Testis (tissue), 3 donors: Measurements from ENCODE around the gene ABCF2. TPM values are rescaled to one million over a fixed set of nuclear protein-coding genes. Genes with fewer than 3 reads are reported as not detected.

Experiments
- DNase-seq: peaks from one replicate; pipeline ENCODE4 v3.0.0-alpha.2; 2019
- H3K27ac ChIP-seq, 2 donors: fragments of 200-600 bp; sonication (generic); one replicate each; pipeline ENCODE4 v1.5.1; 2019
- H3K27me3 ChIP-seq: fragments of 200-600 bp; sonication (generic); one replicate; pipeline ENCODE4 v1.5.1; 2019
- H3K36me3 ChIP-seq: fragments of 200-600 bp; sonication (generic); one replicate; pipeline ENCODE4 v1.5.1; 2017; ENCODE audit warnings: low read depth; ENCODE audit errors: missing control alignments
- H3K4me1 ChIP-seq: fragments of 200-600 bp; sonication (generic); one replicate; pipeline ENCODE4 v1.5.1; 2019
- H3K4me3 ChIP-seq, 2 donors: fragments of 200-600 bp; sonication (generic); one replicate each; pipeline ENCODE4 v1.5.1; 2017 to 2019
- H3K9me3 ChIP-seq: fragments of 200-600 bp; sonication (generic); one replicate; pipeline ENCODE4 v1.5.1; 2017
- CTCF ChIP-seq, 3 experiments: fragments of 450-650 bp in 2 of 3; fragments of 200-600 bp in 1 of 3; sonication (generic) in 1 of 3; IDR thresholded peaks; one replicate each; pipeline ENCODE4 v1.5.1; 2016 to 2019; ENCODE audit warnings: antibody characterized with exemption in 3 of 3, mild to moderate bottlenecking in 2 of 3, moderate library complexity in 1 of 3
- POLR2A ChIP-seq: fragments of 450-650 bp; IDR thresholded peaks from one replicate; pipeline ENCODE4 v1.6.1; 2017; ENCODE audit warnings: antibody characterized with exemption, mild to moderate bottlenecking, moderate library complexity
- WGBS, 2 donors: methylation state at CpG; one replicate each; pipeline ENCODE4 v1.1.5; 2018; 5-methylcytosine and 5-hydroxymethylcytosine counted together
- intact Hi-C: fragments of 100-400 bp; cut with DNase I; formaldehyde crosslinking; loops from one replicate; pipeline ENCODE4 v1.15.1; 2023; ENCODE audit warnings: low total_unique reads
- polyA plus RNA-seq: library from polyadenylated mRNA; stranded (reverse); fragments of 350-450 nt; fragmentation: Illumina TruSeq; extraction: RNeasy Lipid Tissue Mini Kit (QIAGEN cat#74804); gene quantifications from one replicate; pipeline ENCODE4 v1.2.3, GENCODE V29; 2014; ENCODE audit warnings: low read depth, low replicate concordance; ENCODE audit not compliant: insufficient read depth
- total RNA-seq, 2 donors: library from RNA; depleted of rRNA; stranded (reverse); fragments of >200 nt; gene quantifications; one replicate each; pipeline ENCODE4 v1.2.3, GENCODE V29; 2016

Gene ABCF2
- total and polyA plus RNA-seq, 3 donors from 2014 or later, result 44.4 to 54.3 (median 49.4) TPM

DNA sequence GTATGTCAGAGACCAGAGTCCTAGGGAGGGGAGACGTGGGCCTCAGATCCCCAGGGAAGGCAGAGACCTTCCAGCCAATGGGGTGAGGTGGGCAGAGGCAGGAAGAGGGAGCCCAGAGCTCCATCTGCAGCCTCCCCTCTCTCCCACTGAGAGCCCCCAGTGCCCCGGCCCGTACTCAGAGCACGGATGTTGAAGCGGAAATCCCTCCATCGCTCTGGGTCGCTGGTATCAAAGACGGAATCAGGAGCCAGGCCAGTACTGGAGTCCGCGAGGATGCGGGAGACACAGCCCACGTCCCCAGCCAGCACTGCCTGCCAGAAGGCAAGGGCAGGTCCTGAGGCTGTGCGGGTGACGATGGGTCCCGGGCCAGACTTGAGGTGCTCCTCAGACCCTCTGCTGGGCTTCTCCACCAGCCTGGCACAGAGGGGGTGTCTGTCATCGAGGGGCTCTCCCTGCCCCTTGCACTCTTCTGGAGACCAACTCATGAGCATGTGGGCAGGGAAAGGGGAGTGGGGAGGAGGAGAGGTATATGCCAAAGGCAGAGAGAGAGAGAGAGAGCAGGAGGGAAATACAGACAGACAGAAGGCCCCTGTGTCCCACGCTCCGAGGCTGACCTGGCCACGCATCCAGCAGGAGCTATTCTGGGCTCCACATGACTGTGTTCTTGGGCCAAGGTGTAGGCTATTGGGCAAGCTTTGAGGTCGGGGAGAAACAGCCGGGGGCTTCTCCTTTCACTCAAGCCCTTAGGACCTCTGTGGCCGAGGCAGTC lies 40.2 kb downstream of the ABCF2 start, which contains the start of gene ASB10:
ASB10 (minus strand) TSS at position 611 of the 769 bp plus-strand sequence; CDS start at position 491, 120 bp downstream.
- DNase-seq, result no peak
- TF ChIP-seq CTCF (IDR thresholded peaks at IDR 0.05), result no peak
- no peak for TF ChIP-seq POLR2A
- Histone ChIP-seq H3K27me3 (no peaks in the 10 kb centered on the region), H3K4me3 (no peak within 1 kb of the TSS), H3K36me3 (no peaks in the 10 kb centered on the region), H3K9me3 (no peaks in the 10 kb centered on the region), H3K27ac (no peak within 1 kb of the TSS), H3K4me1 (no peaks in the 10 kb centered on the region)
- 75 to 79% methylated on average over 12 to 22 of the region's 22 CpGs for WGBS, 2 donors
- intact Hi-C loops, result no loop called here

- intact Hi-C loops, result no loop called here
- H3K27me3 ChIP-seq, result no peaks in the 10 kb centered on the region
- DNase-seq, result no peak
- no peak overlapping the region for H3K27ac ChIP-seq
- H3K9me3 ChIP-seq, result no peaks in the 10 kb centered on the region
- H3K4me1 ChIP-seq, result no peaks in the 10 kb centered on the region
- H3K4me3 ChIP-seq, result no peak overlapping the region
- 87 to 94% methylated on average over 9 to 16 of the region's 16 CpGs for WGBS, 2 donors
- TF ChIP-seq POLR2A (no peak), CTCF (IDR thresholded peaks at IDR 0.05) (no peak)
- no peaks in the 10 kb centered on the region for H3K36me3 ChIP-seq
Measured at GRCh38 chr7:151185762-151186639, 41.0 kb downstream of the ABCF2 start.

GRCh38 chr7:151181011-151181431 lies 46.0 kb downstream of the ABCF2 start:
- intact Hi-C loops, result no loop called here
- TF ChIP-seq POLR2A (no peak), CTCF (IDR thresholded peaks at IDR 0.05) (no peak)
- Histone ChIP-seq H3K27me3 (no peaks in the 10 kb centered on the region), H3K4me1 (no peaks in the 10 kb centered on the region), H3K4me3 (no peak overlapping the region), H3K36me3 (no peaks in the 10 kb centered on the region), H3K27ac (no peak overlapping the region), H3K9me3 (no peaks in the 10 kb centered on the region)
- no peak for DNase-seq
- WGBS, 2 donors, result 67% methylated on average over 22 of the region's 22 CpGs; no CpG with 5 or more reads in 1 of the 2 donors

DNA sequence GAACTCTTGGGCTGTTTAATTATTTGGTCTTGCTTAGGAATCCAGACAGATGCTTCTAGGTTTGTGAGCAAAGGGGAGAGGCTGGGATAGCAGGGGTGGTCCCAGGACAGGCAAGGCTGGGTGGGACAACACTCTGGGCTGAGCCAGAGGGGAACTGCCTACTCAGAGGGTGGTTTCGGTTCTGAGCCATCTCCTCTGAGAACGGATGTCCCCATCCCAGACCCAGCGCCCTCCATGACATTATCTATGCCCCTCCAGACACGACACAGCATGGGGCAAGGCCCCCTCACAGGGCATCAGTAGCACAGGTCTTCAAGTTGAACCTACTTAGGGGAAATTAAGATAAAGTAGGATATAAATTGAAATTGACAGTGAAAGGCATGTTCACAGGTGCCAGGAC lies 47.1 kb downstream of the ABCF2 start:
- no peaks in the 10 kb centered on the region for H3K9me3 ChIP-seq
- H3K4me1 ChIP-seq, result no peaks in the 10 kb centered on the region
- 84 to 98% methylated on average over 4 of the region's 4 CpGs for WGBS, 2 donors
- intact Hi-C loops, result loop anchor here (10.0 kb wide), 1 partner anchor 55 kb away; no protein-coding TSS in a partner anchor
- no peaks in the 10 kb centered on the region for H3K27me3 ChIP-seq
- no peak overlapping the region for H3K4me3 ChIP-seq
- no peak for DNase-seq
- no peaks in the 10 kb centered on the region for H3K36me3 ChIP-seq
- TF ChIP-seq POLR2A (no peak), CTCF (IDR thresholded peaks at IDR 0.05) (no peak)
- no peak overlapping the region for H3K27ac ChIP-seq
